Measurements from ENCODE around the gene WASL.

Gene WASL

DNA sequence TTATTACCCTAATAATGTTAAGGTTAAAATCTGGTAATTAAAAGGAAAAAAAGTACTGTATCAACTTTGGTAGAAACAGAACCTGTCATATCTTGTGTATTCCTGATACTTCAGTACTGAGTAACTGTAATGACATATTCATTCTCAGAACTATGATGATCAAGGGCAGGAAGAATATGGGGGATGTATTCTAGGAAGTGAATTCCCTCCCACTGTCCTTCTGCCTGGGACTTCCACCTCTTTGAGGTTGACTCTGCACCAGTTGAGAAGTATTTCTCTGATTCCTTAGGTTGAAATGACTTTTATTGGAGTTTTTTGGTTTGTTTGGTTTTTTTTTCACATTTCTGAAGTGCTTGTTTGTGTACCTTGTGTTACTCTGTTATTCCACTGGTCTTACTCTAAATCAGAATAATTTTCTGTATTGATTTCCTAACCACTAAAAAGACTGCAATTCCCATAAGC, 36.9 kb downstream of the WASL start:
- H3K4me3 ChIP-seq (ENCODE audit: low read length), result no peak overlapping the region
- peaks cover 6% of the 10 kb centered on the region for H3K36me3 ChIP-seq (replicated peaks; ENCODE audit: low read depth, low read length)
- peaks cover 38% of the 10 kb centered on the region for H3K79me2 ChIP-seq (ENCODE audit: low read length)
- no peak overlapping the region for H3K27ac ChIP-seq (ENCODE audit: low read length)
- H3K9ac ChIP-seq (ENCODE audit: low read length), result no peak overlapping the region
- peaks cover 28% of the 10 kb centered on the region for H4K20me1 ChIP-seq (ENCODE audit: insufficient read depth, low read length)
- peaks cover 37% of the 10 kb centered on the region for H3K4me1 ChIP-seq (ENCODE audit: low read length)
- TF ChIP-seq EZH2phosphoT487 (IDR thresholded peaks at IDR 0.05; ENCODE audit: low read depth) (no peak), CTCF (IDR thresholded peaks at IDR 0.05; ENCODE audit: low read depth, low read length) (no peak)
- H3K4me2 ChIP-seq (ENCODE audit: low read length), result peak overlapping the region; percentile 56; the same call in 1 of the 2 replicates
- H3K27me3 ChIP-seq (ENCODE audit: low read depth, low read length), result no peaks in the 10 kb centered on the region
- no peak overlapping the region for H2AFZ ChIP-seq (ENCODE audit: low read depth, low read length)
- H3K9me3 ChIP-seq (ENCODE audit: insufficient read depth, low read length), result no peaks in the 10 kb centered on the region

DNA sequence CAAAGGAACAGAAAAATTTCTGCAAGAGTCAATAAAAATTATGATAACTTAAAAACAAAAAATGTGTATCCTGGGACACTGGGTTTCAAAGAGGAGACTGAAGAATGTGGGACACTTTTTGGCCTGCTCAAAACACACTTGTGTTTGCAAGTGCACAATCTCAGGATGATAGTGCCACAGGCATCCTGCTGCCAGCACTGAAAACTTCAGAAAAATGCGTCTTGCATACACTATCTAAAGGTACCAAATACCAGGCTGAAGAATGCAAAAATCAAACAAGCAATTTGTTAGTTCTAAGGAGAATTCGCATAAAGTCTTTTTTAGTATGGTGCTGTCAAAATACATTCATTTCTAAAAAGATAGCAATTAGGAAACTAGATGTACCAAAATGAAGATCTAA, 38.1 kb downstream of the WASL start:
- H3K4me1 ChIP-seq (ENCODE audit: low read length), result peaks cover 37% of the 10 kb centered on the region
- peaks cover 12% of the 10 kb centered on the region for H3K36me3 ChIP-seq (replicated peaks; ENCODE audit: low read depth, low read length)
- no peaks in the 10 kb centered on the region for H3K9me3 ChIP-seq (ENCODE audit: insufficient read depth, low read length)
- H3K4me3 ChIP-seq (ENCODE audit: low read length), result peak overlapping the region; percentile 28; the same call in 1 of the 2 replicates
- no peak for TF ChIP-seq EZH2phosphoT487 (IDR thresholded peaks at IDR 0.05; ENCODE audit: low read depth)
- TF ChIP-seq CTCF (IDR thresholded peaks at IDR 0.05; ENCODE audit: low read depth, low read length), result no peak
- peak overlapping the region; percentile 46 for H3K27ac ChIP-seq (ENCODE audit: low read length)
- peaks cover 28% of the 10 kb centered on the region for H4K20me1 ChIP-seq (ENCODE audit: insufficient read depth, low read length)
- H3K4me2 ChIP-seq (ENCODE audit: low read length), result peak overlapping the region; percentile 56
- H3K79me2 ChIP-seq (ENCODE audit: low read length), result peaks cover 38% of the 10 kb centered on the region
- H3K9ac ChIP-seq (ENCODE audit: low read length), result peak overlapping the region; percentile 10; the same call in 1 of the 2 replicates
- H2AFZ ChIP-seq (ENCODE audit: low read depth, low read length), result no peak overlapping the region
- H3K27me3 ChIP-seq (ENCODE audit: low read depth, low read length), result no peaks in the 10 kb centered on the region

- no peak overlapping the region for H3K4me3 ChIP-seq (ENCODE audit: low read length)
- no peak overlapping the region for H3K4me2 ChIP-seq (ENCODE audit: low read length)
- H3K4me1 ChIP-seq (ENCODE audit: low read length), result peaks cover 37% of the 10 kb centered on the region
- peaks cover 14% of the 10 kb centered on the region for H3K36me3 ChIP-seq (replicated peaks; ENCODE audit: low read depth, low read length)
- peaks cover 24% of the 10 kb centered on the region for H4K20me1 ChIP-seq (ENCODE audit: insufficient read depth, low read length)
- no peak overlapping the region for H3K27ac ChIP-seq (ENCODE audit: low read length)
- TF ChIP-seq CTCF (IDR thresholded peaks at IDR 0.05; ENCODE audit: low read depth, low read length) (no peak), EZH2phosphoT487 (IDR thresholded peaks at IDR 0.05; ENCODE audit: low read depth) (no peak)
- no peaks in the 10 kb centered on the region for H3K9me3 ChIP-seq (ENCODE audit: insufficient read depth, low read length)
- H3K9ac ChIP-seq (ENCODE audit: low read length), result no peak overlapping the region
- no peak overlapping the region for H2AFZ ChIP-seq (ENCODE audit: low read depth, low read length)
- H3K27me3 ChIP-seq (ENCODE audit: low read depth, low read length), result no peaks in the 10 kb centered on the region
- H3K79me2 ChIP-seq (ENCODE audit: low read length), result peaks cover 30% of the 10 kb centered on the region
These were observed 39.3 kb downstream of the WASL start for GRCh38 chr7:123709525-123709924.

GRCh38 chr7:123705211-123705901, 43.4 kb downstream of the WASL start:
- H3K4me1 ChIP-seq (ENCODE audit: low read length), result peaks cover 11% of the 10 kb centered on the region
- no peaks in the 10 kb centered on the region for H3K9me3 ChIP-seq (ENCODE audit: insufficient read depth, low read length)
- H3K4me2 ChIP-seq (ENCODE audit: low read length), result no peak overlapping the region
- no peak overlapping the region for H3K4me3 ChIP-seq (ENCODE audit: low read length)
- H3K79me2 ChIP-seq (ENCODE audit: low read length), result peaks cover 10% of the 10 kb centered on the region
- H3K27me3 ChIP-seq (ENCODE audit: low read depth, low read length), result no peaks in the 10 kb centered on the region
- H3K36me3 ChIP-seq (replicated peaks; ENCODE audit: low read depth, low read length), result peaks cover 16% of the 10 kb centered on the region
- H4K20me1 ChIP-seq (ENCODE audit: insufficient read depth, low read length), result 0 out of 2 replicates have a peak, but pooled peaks cover 1% of the 10 kb centered on the region
- TF ChIP-seq EZH2phosphoT487 (IDR thresholded peaks at IDR 0.05; ENCODE audit: low read depth) (no peak), CTCF (IDR thresholded peaks at IDR 0.05; ENCODE audit: low read depth, low read length) (no peak)
- no peak overlapping the region for H3K9ac ChIP-seq (ENCODE audit: low read length)
- no peak overlapping the region for H3K27ac ChIP-seq (ENCODE audit: low read length)
- no peak overlapping the region for H2AFZ ChIP-seq (ENCODE audit: low read depth, low read length)
